Jurkat, Clone E6-1 (cell line): ENCODE measurements around the gene MPZL1.

Experiments
- DNase-seq: peaks from one replicate; pipeline ENCODE4 v3.0.0-alpha.2; 2011; ENCODE audit warnings: low read depth, low spot score
- H3K4me3 ChIP-seq: 2 replicates; pipeline ENCODE4 v1.5.1; 2011; ENCODE audit warnings: mild to moderate bottlenecking, low read length, control low read depth, moderate library complexity

The MPZL1 gene

DNA sequence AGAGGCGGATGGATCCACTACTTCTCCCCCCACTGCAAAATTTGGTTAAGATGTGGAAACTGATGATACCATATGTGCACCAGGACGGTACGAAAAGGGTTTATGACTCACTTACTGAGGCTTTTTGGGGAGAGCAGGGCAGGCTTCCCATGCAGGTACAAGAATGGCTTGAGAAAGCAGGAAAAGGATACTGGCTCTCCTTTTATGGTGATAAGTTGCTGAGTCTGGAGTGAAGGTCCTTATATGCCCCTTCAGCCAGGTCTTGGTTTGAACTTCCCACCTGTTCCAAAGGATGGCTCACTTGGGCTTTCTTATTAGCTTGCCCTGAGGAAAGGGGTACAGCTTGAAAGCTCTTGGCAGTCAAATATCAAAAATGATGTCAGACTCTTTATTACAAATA is 23.1 kb downstream of the MPZL1 start:
- no peak overlapping the region for H3K4me3 ChIP-seq
- DNase-seq = no peak

DNA sequence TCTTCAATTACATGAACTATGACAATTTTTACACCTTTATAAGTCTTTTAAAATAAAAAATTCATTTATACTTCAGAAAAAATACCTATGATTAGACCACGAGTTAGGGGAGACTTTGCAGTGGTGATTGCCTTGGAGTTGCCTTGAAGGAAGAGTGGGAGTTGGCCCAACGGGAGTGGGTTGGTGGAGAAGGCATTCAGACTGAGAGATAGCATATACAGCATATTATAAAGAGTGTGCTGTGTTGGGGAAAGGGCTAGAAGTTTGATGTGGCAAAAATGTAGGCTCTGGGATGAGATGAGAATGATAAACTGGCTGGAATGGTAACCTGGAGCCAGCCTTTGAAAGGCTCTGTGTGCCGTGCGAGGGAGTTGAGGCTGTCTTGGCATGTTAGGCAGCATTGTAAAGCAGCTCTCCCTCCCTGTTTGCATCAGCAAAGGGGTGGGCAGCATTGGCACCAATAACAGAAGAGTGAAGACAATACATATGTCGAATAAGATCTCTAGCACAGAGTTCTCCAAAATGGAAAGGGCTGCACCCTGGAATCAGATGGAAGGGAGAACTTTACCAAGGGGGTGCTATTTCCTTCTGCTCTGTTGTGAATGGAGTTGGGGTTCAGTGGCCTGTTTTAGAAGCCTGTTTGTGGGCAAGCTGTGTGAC is 24.4 kb downstream of the MPZL1 start:
- no peak for DNase-seq

DNA sequence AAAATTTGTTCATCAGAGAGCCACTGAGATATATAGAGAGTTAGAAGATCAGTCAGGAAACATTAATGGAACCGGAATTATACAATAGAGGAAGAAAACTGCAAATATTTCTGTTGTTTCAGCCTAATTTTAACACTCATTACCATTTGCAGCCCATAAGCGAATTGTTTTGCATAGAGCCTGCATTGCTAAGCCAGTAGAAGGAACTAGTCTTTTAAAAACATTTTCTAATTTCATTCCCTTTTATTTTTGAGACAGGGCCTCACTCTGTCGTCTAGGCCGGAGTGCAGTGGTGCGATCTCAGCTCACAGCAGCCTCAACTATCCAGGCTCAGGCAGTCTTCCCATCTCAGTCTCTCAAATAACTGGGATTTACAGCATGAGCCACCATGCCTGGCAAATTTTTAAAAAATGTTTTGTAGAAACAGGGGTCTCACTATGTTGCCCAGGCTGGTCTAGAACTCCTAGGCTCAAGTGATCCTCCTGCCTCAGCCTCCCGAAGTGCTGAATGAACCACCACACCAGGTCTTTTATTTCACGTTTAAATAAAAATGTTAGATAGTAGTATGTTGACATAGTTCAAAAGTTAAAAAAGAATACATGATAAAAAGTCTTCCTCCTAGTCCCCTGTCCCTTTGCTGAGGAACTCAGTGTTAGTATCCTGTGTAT is 25.3 kb downstream of the MPZL1 start:
- H3K4me3 ChIP-seq = no peak overlapping the region
- no peak for DNase-seq

More for the DNA sequence above, 24.4 kb downstream of the MPZL1 start:
- H3K4me3 ChIP-seq = no peak overlapping the region

DNA sequence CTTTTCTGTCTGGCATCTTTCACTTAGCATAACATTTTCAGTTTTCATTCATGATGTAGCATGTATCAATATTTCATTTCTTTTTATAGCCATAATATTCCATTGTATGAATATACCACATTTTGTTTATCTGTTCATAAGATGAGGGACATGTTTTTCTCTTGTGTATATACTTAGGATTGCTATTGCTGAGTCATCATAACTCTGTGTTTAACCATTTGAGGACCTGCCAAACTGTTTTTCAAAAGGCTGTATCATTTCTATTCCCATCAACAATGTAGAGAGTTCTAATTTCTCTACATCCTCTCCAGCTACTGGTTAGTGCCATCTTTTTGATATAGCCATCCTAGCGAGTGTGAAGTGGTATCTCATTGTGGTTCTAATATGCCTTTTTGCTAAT is 26.2 kb downstream of the MPZL1 start:
- no peak for DNase-seq
- no peak overlapping the region for H3K4me3 ChIP-seq

DNA sequence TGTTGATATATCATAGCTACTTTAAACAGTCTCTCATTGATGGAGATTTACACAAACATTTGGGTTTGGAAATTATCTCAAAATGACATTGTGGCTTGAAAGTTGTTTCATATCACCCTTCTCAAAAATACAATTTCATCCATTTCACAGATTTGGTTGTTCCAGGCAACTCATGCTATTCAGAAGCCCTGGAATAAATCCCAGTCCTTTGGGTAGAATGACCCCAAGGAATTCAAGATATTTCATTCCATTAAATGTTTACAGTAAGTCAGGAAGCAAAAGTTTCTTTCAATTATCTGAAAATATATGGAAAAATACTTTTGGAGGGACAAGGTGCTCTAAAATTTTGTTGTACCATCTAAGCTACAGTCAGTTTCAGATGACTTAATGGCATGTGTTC is 27.1 kb downstream of the MPZL1 start:
- H3K4me3 ChIP-seq = no peak overlapping the region
- no peak for DNase-seq

DNA sequence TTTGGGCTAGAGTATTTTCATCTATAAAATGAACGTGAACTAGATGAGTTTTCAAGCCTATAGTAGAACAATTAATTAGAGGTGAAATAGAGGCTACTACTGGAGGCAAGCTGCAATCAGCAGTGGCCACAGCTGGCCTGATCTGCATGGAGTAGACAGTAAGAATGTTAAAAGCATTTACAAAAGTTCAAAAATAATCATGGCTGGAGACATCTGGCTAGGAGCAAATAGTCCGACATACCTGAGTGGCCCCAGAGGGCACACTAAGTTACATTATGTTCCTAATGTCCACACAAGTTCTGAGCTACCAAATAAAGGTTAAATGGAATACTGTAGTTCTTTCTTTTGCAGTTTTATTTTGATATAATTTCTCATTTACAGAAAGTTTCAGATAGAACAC is 28.0 kb downstream of the MPZL1 start:
- H3K4me3 ChIP-seq = no peak overlapping the region
- DNase-seq = no peak

DNA sequence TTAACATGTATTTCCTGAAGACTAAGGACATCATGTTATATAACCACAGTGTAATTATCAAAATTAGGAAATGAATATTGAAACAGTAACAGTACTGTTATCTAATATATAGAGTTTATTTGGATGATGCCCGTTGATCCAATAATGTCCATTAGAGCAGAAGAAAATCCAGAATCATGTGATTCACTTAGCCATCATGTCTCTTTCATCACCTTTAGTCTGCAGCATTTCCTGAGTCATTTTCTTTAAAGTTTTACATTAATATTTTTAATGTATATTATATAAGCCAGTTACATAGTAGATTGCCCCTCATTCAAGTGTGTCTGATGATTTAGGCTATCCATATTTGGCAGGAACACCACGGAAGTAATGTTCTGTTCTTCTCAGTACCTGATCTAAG is 28.9 kb downstream of the MPZL1 start:
- no peak overlapping the region for H3K4me3 ChIP-seq
- no peak for DNase-seq

DNA sequence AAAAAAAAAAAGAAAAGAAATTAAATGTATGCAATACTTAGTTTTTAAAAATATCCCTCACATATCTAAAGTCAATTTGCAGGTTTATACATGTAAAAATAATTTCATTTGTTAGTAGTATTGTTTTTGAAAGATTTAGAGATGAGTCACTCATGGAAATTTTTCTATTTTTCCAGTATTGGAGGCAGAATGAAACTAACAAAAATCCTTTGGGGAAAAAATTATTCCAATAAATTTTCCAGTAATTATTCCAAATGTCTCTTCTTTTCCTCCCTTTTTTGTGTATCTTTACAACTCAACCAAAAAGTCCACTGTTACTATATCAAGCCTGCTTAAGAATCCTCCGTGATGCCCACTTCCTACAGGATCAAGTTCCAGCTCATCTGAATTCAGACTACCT is 29.9 kb downstream of the MPZL1 start:
- no peak overlapping the region for H3K4me3 ChIP-seq
- no peak for DNase-seq

DNA sequence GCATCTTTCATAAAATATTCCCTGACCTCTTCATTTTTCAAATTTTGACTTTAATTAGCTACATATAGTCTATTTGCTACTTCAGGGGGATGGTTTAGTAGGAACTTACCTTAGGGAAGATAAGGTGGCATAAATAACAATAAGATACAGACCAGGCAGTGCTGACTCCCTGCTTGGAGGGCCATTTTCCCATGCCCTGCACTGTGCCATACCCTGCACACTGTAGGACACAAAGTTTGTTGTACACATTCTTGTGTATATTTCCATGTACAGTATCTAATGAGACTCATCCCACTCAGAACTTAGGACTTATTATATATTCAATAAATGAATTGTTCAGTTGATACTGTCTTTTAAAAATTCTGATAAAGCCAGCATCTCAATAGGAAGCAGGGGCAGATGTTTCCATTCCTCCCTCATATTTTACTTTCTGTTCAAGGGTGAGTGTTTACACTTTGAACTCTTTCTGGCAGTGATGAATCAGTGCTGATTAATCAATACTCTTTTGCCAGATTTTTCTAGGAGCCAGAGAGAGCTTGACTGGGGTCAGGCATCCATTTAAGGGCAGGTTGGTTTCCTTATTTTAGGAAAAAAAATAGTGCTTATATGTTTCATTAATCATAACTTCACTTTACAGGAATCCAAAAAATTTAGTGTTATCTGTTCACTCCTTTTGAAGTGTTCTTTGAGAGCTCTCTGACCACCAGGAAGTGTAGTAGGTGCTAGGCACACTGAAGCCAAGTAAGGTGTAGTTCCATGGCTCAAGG is 30.6 kb downstream of the MPZL1 start:
- DNase-seq = no peak
- peak overlapping the region; percentile 28 for H3K4me3 ChIP-seq

DNA sequence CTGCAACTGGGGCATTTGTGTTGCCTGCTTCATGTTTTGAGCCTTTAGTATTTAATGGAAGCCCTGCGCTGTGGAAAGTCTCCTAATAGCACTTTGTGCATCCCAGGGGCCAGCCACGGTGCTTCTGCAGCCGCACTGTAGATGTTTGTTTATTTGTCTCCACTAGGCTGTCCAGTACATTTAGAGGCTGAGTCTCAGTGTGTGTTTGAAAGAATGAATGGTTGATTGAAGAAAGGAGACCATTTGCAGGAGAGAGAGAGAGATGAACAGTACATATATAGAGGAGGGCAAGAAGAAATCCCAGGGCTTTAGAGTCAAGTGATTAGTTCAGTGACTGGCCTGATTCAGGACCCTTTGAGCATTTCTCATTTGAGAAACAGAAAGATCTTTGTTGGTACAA is 33.9 kb downstream of the MPZL1 start:
- DNase-seq = no peak
- no peak overlapping the region for H3K4me3 ChIP-seq

DNA sequence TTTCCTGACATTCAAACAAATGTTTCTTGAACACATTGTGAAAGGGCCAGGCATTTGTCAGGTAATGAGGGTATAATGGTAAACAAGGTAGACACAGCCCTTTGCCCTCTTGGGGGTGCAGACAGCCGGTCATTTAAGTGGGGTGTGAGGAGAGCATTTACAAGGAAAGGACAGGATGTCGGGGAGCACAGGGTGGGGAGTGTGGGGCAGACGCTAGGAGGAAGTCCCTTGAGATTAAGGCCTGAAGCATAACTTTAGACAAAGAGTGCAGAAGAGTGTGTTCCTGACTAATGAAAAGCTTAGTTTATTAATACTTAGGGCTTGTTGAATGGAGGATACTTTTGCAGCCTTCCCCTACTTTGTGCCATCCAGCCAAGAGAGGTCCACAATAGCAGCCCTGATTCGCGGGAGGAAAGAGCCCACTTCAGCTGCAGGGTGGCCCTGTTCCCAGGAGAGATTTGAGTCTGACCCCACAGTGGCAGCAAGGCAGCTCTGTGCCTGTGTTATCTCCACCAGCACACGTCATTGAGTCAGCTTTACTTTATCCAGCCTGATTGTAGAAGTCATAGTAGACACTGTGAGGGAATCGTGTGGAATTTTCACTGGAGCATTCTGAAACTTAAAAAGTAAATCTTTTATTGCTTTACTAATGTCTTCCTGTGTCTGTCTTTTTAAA is 35.1 kb downstream of the MPZL1 start:
- H3K4me3 ChIP-seq = no peak overlapping the region
- DNase-seq = no peak

DNA sequence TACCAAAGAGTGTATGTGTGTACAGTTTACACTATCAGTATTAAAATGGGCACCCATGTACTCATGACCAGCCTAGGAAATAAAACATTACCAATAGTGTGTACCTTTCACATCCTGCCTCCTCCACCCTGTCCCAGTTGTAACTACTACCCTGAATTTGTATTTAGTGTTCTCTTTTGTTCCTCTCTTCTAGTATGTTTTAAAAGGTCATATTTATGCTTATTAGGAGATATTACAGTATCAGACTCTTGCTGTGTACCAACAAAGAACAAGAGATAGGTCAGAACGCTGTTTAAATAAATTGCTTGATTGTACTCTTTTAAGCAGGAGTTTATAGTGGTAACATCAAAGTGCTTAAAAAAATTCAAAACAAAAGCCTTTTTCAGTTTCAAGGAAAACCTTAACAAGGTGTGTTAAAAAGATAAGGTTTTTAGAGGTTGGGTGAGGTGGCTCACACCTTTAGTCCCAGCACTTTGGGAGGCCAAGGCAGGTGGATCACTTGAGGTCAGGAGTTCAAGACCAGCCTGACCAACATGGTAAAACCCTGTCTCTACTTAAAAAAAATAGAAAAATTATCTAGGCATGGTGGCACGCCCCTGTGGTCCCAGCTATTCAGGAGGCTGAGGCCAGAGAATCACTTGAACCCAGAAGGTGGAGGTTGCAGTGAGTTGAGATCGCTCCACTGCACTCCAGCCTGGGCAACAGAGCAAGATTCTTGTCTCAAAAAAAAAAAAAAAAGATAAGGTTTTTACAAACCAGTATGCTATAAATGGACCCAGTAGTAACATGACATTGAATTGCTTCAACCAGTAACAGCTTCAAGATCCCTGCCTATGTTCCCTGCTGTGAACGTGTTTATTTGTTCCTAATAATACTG is 35.9 kb downstream of the MPZL1 start:
- DNase-seq = peak; percentile 52
- no peak overlapping the region for H3K4me3 ChIP-seq

DNA sequence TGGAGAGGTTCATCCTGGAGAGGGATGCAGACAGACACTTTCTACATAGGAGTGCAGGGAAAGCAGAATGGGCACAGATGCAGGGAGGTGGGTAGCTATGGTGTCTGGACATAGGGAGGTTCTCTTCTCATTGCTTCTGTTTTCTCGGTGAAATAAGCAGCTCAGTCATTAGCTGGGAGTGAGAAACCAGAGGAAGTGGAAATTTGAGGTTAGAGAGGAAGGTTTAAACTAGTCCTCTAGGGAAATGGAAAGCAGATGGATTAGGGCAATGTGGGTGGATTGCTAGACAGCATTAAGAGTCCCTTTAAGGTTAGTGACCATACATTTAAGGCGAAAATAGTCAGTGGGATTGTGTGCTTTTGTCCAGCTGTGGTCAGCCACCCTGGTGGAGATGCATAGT is 39.6 kb downstream of the MPZL1 start:
- peak overlapping the region; percentile 45 for H3K4me3 ChIP-seq
- peak; percentile 49 for DNase-seq

DNA sequence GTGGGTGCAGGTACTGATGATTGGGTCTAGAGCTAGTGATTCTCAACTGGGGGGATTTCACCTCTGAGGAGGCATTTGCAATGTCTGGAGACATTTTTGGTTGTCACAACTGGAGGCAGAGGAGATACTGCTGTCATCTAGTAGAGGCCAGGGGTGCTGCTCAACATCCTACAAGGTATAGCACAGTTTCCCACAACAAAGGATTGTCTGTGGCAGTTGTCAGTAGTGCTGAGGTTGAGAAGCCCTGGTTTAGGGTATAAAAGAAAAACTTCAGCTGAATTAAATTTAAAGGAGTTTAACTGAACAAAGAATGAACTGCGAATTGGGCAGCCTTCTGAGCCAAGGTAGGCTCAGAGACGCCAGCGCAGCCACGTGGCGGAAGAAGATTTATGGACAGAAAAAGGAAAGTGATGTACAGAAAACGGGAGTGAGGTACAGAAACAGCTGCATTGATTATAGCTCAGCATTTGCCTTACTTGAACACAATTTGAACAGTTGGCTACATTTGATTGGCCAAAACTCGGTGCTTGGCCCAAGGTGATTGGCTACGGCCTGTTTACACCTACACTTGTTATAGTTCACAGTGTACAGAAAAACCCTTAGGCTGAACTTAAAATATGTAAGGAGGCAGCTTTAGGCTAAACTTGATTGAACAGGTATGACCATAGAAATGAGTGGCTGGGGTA is 40.4 kb downstream of the MPZL1 start:
- H3K4me3 ChIP-seq = peak overlapping the region; percentile 45
- peak; percentile 96 for DNase-seq

DNA sequence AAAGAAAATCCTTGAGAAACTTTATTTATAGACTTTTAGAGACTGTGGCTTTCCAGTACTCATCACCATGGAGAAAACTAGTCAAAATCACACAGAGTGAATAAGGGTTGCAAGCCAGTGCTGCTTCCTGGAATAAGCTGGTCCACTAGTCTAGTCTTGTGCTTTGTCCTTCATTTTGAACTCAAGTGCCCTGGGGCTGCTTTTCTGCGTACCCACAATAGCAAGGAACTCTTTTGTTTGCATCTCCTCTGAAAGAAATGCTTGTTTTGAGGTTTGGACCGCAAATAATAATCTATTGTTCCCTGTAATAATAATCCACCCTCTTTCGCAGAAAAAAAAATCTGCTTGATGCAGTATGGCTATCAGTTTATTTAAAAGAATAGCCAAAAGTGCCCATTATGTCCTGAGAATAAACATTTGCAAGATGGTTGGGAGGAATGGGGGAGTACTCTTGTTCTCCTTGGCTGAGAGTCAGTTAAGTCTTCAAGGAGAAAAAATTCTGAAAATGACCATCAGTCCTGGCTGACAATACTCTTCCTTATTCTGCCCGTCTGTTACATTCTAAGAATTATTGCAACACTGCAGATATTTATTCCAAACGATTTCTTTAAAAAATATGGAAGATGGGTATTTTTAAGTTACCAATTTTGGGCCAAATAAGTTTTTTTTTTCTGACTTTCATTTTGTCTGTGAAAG is 41.9 kb downstream of the MPZL1 start:
- DNase-seq = no peak
- H3K4me3 ChIP-seq = no peak overlapping the region

DNA sequence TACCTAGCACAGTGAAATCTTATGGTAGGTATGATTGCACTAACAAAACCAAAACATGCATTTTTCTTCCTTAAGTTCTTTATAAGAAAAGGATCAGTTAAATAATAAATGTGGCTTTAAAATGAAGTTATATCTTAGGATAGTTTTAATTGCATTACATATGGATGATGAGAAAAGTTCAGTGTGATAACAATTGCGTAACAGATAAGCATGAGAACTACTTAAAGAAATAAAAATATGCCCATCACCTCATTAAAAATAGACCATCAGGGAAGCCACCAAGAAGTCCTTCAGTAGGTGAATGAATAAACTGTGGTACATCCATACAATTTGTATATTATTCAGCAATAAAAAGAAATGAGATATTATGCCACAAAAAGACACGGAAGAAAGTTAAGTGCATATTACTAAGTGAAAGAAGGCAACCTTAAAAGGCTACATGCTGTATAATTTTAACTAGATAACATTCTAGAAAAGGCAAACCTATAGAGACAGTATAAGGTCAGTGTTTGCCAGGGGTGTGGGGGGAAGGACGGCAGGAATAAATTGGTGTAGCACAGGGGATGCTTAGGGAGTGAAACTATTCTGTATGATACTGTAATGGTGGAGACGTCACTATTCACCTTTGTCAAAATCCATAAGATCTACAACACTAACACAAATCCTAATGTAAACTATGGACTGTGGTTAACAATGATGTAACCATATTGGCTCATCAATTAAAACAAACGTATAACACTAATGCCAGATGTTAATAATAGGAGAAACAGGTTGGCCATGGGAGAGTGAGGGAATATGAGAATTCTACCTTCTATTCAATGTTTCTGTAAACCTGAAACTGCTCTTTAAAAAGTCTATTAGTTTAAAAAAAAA is 42.9 kb downstream of the MPZL1 start:
- H3K4me3 ChIP-seq = no peak overlapping the region
- no peak for DNase-seq

DNA sequence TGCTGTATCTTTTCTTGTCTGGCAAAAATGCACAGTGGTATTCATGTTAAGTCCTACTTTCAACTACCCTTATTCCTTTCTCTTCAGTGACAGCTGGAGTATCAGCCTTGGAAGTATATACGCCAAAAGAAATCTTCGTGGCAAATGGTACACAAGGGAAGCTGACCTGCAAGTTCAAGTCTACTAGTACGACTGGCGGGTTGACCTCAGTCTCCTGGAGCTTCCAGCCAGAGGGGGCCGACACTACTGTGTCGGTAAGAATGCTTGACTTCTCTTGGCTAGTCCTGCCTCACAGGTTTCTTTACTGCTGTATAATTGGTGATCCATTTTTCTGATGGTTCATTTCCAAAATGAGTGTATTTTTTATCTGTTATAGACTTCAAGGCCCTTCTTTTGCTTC is 43.7 kb downstream of the MPZL1 start:
- DNase-seq = no peak
- no peak overlapping the region for H3K4me3 ChIP-seq
